NT2/D1 (cell line): Measurements from ENCODE around the gene TAF15.

ENCODE experiments used
- SUZ12 ChIP-seq: IDR thresholded peaks from 2 replicates; pipeline ENCODE4 v1.6.1; 2011; ENCODE audit not compliant: insufficient read length, insufficient read depth; ENCODE audit errors: extremely low read depth
- YY1 ChIP-seq: IDR thresholded peaks from 2 replicates; pipeline ENCODE4 v1.6.1; 2011; ENCODE audit not compliant: insufficient read length, insufficient read depth
- ZNF274 ChIP-seq: IDR thresholded peaks from 2 replicates; pipeline ENCODE4 v1.6.1; 2011; ENCODE audit warnings: mild to moderate bottlenecking, low read depth, low read length

GRCh38 chr17:35809855-35810461, 674 bp downstream of the TAF15 start:
- TF ChIP-seq YY1 (no peak), ZNF274 (no peak), SUZ12 (no peak)
